Neural cell (in vitro differentiated cells): ENCODE results near the gene FSIP1.

ENCODE experiments used
- CTCF ChIP-seq: fragments of 450-650 bp; IDR thresholded peaks from 2 replicates; pipeline ENCODE4 v1.5.1; 2014; ENCODE audit warnings: antibody characterized with exemption, mild to moderate bottlenecking, moderate library complexity; ENCODE audit not compliant: poor library complexity, severe bottlenecking
- EZH2 ChIP-seq: fragments of 200-600, 300-800 bp; shearing (Covaris generic), sonication (generic); IDR thresholded peaks from 2 replicates; pipeline ENCODE4 v1.6.1; 2014; ENCODE audit warnings: antibody characterized with exemption, low read length, borderline replicate concordance, mild to moderate bottlenecking; ENCODE audit not compliant: insufficient read depth, poor library complexity, severe bottlenecking
- MXI1 ChIP-seq: fragments of 450-650 bp; conservative IDR thresholded peaks from 2 replicates; pipeline ENCODE4 v1.6.1; 2014; ENCODE audit warnings: antibody characterized with exemption, mild to moderate bottlenecking; ENCODE audit not compliant: poor library complexity, severe bottlenecking
- POLR2AphosphoS5 ChIP-seq: IDR thresholded peaks from 2 replicates; pipeline ENCODE4 v1.6.1; 2012
- REST ChIP-seq: IDR thresholded peaks from 2 replicates; pipeline ENCODE4 v1.6.1; 2012; ENCODE audit warnings: borderline replicate concordance
- SMC3 ChIP-seq: fragments of 450-650 bp; conservative IDR thresholded peaks from 2 replicates; pipeline ENCODE4 v1.6.1; 2014; ENCODE audit warnings: antibody characterized with exemption, mild to moderate bottlenecking, moderate library complexity; ENCODE audit not compliant: poor library complexity
- TAF1 ChIP-seq: IDR thresholded peaks from 2 replicates; pipeline ENCODE4 v1.6.1; 2012; ENCODE audit warnings: low read depth

- TF ChIP-seq CTCF (no peak), MXI1 (no peak), EZH2 (no peak), POLR2AphosphoS5 (no peak), SMC3 (no peak), TAF1 (no peak), REST (no peak)
Measured at GRCh38 chr15:39672666-39673065, 110.0 kb downstream of the FSIP1 start.
